GM18951 (cell line): ENCODE results near the gene FCF1.

Source experiments
- POLR2A ChIP-seq: IDR thresholded peaks from 4 replicates; pipeline ENCODE4 v1.6.1; 2011; ENCODE audit warnings: mild to moderate bottlenecking; ENCODE audit not compliant: insufficient read length, insufficient read depth; ENCODE audit errors: extremely low read depth
- in situ Hi-C: fragments of 300-500 bp; cut with MboI; formaldehyde crosslinking; loops from one replicate; pipeline ENCODE4 v1.12.0; 2022; ENCODE audit warnings: low sequenced_read_pairs, mixed read lengths, inconsistent platforms; ENCODE audit not compliant: unreplicated experiment

The FCF1 gene

GRCh38 chr14:74763803-74764531 lies 51.0 kb downstream of the FCF1 start:
- in situ Hi-C loops, result no loop called here
- no peak for TF ChIP-seq POLR2A

- TF ChIP-seq POLR2A, result no peak
- in situ Hi-C loops, result no loop called here
These were observed 52.8 kb downstream of the FCF1 start for GRCh38 chr14:74765721-74766120.

- in situ Hi-C loops, result no loop called here
- TF ChIP-seq POLR2A, result no peak
These were observed 58.5 kb downstream of the FCF1 start for GRCh38 chr14:74771399-74771798.

GRCh38 chr14:74784634-74785033 lies 71.7 kb downstream of the FCF1 start:
- no peak for TF ChIP-seq POLR2A
- in situ Hi-C loops, result no loop called here

GRCh38 chr14:74785056-74785613 lies 72.2 kb downstream of the FCF1 start:
- in situ Hi-C loops, result no loop called here
- TF ChIP-seq POLR2A, result no peak

GRCh38 chr14:74786796-74787315 lies 73.9 kb downstream of the FCF1 start:
- TF ChIP-seq POLR2A, result no peak

More at GRCh38 chr14:74786796-74787315, 73.9 kb downstream of the FCF1 start:
- in situ Hi-C loops, result no loop called here
